Measurements from ENCODE around the gene NOP9. TPM values are rescaled to one million over a fixed set of nuclear protein-coding genes. Genes with fewer than 3 reads are reported as not detected.
A peak's percentile ranks its signal among the peaks of the same experiment; 100 is the strongest.

Gene NOP9
- total and polyA plus RNA-seq, 9 of the 15 experiments (the other 6 are each of a cell fraction or from before 2014, with no cell fraction given): 1.0 to 27.9 (median 15.1) TPM

GRCh38 chr14:24271134-24271833 lies 28.4 kb upstream of the NOP9 start, which contains the start of gene RABGGTA (continued):
- TF ChIP-seq DDX20 (tag; IDR thresholded peaks at IDR 0.05; ENCODE audit: low read depth): no peak
- TF ChIP-seq ESRRB (CRISPR knock-in tag; IDR thresholded peaks at IDR 0.05; ENCODE audit: borderline replicate concordance): no peak
- TF ChIP-seq HNRNPUL1 (IDR thresholded peaks at IDR 0.05; ENCODE audit: low read length): no peak
- no peak for TF ChIP-seq ZNF140 (CRISPR knock-in tag; IDR thresholded peaks at IDR 0.05)
- TF ChIP-seq ZNF324 (CRISPR knock-in tag; IDR thresholded peaks at IDR 0.05): no peak
- TF ChIP-seq HNRNPL (IDR thresholded peaks at IDR 0.05; ENCODE audit: low read depth, low read length): 0 out of 2 replicates have a peak, but pooled peaks have one; percentile 26
- TF ChIP-seq RBM15 (IDR thresholded peaks at IDR 0.05; ENCODE audit: insufficient read depth, low read length): no peak
- peak; percentile 89 for TF ChIP-seq RBBP5 (IDR thresholded peaks at IDR 0.05; ENCODE audit: borderline replicate concordance, insufficient read depth, low read length, poor library complexity, severe bottlenecking)
- peak; percentile 58; the same call in 1 of the 2 replicates for TF ChIP-seq ESRRA (IDR thresholded peaks at IDR 0.05; ENCODE audit: borderline replicate concordance, low read depth)
- no peak for TF ChIP-seq MCM5 (IDR thresholded peaks at IDR 0.05; ENCODE audit: low read depth)
- no peak for TF ChIP-seq ZNF444 (CRISPR knock-in tag; IDR thresholded peaks at IDR 0.05)
- no peak for TF ChIP-seq ARID2 (IDR thresholded peaks at IDR 0.05)
- TF ChIP-seq OTX1 (CRISPR knock-in tag; IDR thresholded peaks at IDR 0.05): no peak
- TF ChIP-seq NR3C1 (CRISPR knock-in tag; IDR thresholded peaks at IDR 0.05): no peak
- TF ChIP-seq DPF2 (IDR thresholded peaks at IDR 0.05): no peak
- 0 out of 2 replicates have a peak, but pooled peaks have one; percentile 16 for TF ChIP-seq EP300 (IDR thresholded peaks at IDR 0.05; ENCODE audit: low read length)
- no peak for TF ChIP-seq CHCHD3 (CRISPR knock-in tag; IDR thresholded peaks at IDR 0.05)
- no peak for TF ChIP-seq TEAD1 (CRISPR knock-in tag; IDR thresholded peaks at IDR 0.05)
- peak; percentile 71 to 82 (median 75) for TF ChIP-seq CTCF (IDR thresholded peaks at IDR 0.05 in 2 of 3, conservative IDR thresholded peaks at IDR 0.05 in 1 of 3; ENCODE audit: insufficient read depth in 2 of 3, low read depth in 1 of 3, low read length in 3 of 3)
- no peak for TF ChIP-seq ZBTB12 (CRISPR knock-in tag; IDR thresholded peaks at IDR 0.05)
- no peak for TF ChIP-seq NBN (IDR thresholded peaks at IDR 0.05; ENCODE audit: low read depth)
- no peak for TF ChIP-seq ETV6 (IDR thresholded peaks at IDR 0.05; ENCODE audit: borderline replicate concordance in 1 of 2, low read depth in 2 of 2, low read length in 1 of 2)
- TF ChIP-seq ETV6 (CRISPR knock-in tag; IDR thresholded peaks at IDR 0.05; ENCODE audit: borderline replicate concordance): no peak
- TF ChIP-seq CBFB (CRISPR knock-in tag; IDR thresholded peaks at IDR 0.05): no peak
- no peak for TF ChIP-seq TEAD2 (tag; IDR thresholded peaks at IDR 0.05)
- TF ChIP-seq MAFF (IDR thresholded peaks at IDR 0.05; ENCODE audit: low read length): no peak
- TF ChIP-seq ELK3 (CRISPR knock-in tag; IDR thresholded peaks at IDR 0.05): no peak
